ENCODE results near the gene SFT2D2. TPM values are rescaled to one million over a fixed set of nuclear protein-coding genes. Genes with fewer than 3 reads are reported as not detected.

SFT2D2 gene
- total and polyA plus RNA-seq, 2 of the 8 experiments (the other 6 are each of a cell fraction or from before 2014, with no cell fraction given), result 9.0 to 29.0 TPM

DNA sequence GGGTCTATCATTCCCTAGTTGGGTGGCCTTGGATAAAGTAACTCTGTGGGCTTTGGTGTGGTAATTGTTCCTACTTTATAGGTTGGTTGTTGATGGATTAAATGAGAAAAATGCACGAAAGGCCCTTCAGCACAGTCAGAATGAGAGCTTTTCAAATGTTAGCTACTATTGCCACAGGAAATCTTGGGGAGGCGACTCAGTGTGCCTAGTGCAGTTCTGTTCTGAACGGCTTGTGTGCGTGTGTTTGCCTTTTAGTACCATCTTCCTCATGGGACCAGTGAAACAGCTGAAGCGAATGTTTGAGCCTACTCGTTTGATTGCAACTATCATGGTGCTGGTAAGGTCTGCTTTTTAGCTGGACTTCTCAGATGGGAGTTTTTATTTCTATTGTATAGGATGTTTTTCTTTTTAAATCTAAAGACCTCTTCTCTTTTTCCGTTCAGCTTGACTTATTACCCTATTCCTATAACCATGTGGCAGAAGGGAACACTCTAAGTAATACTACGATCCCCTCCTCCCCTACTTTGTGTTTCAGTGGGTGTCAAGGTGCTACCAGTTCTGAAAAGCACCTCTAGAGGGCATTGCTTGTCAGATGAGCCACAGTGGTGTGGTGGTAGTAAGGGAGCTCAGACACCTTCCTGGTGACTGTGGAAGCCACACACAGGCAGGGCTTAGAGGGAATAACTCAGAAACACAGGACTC lies 9.2 kb downstream of the SFT2D2 start:
- 88% methylated on average over 8 of the region's 8 CpGs; no CpG with 5 or more reads in 1 of the 2 experiments for whole genome bisulfite sequencing, 2 experiments (ENCODE audit: extremely low coverage in 1 of 2, insufficient coverage in 1 of 2, insufficient read length in 1 of 2, insufficient replicate concordance in 2 of 2, low coverage in 1 of 2, low lambda C conversion rate in 2 of 2, missing lambda C conversion rate in 1 of 2)
- no peak overlapping the region for H2BK20ac ChIP-seq (ENCODE audit: low read length)
- no peak overlapping the region for H2BK5ac ChIP-seq (ENCODE audit: low read depth, low read length)
- no peak overlapping the region for H2BK12ac ChIP-seq (ENCODE audit: low read depth, low read length)
- H3K27me3 ChIP-seq (replicated peaks in 1 of 4; ENCODE audit: control insufficient read depth in 3 of 4, extremely low read depth in 1 of 4, insufficient read depth in 3 of 4, low read length in 3 of 4), result no peaks in the 10 kb centered on the region
- no peak overlapping the region for H3K4ac ChIP-seq (replicated peaks; ENCODE audit: insufficient read length, low read depth, low read length)
- H3K79me1 ChIP-seq (ENCODE audit: low read depth, low read length), result peaks cover 5% of the 10 kb centered on the region; the same call in 1 of the 2 replicates
- no peak overlapping the region for H4K5ac ChIP-seq (ENCODE audit: insufficient read length, low read depth, low read length)
- H3K23ac ChIP-seq (ENCODE audit: insufficient read length), result no peak overlapping the region
- H3K23me2 ChIP-seq (ENCODE audit: low read depth, low read length), result no peaks in the 10 kb centered on the region
- no peak overlapping the region for H3K4me3 ChIP-seq (ENCODE audit: extremely low read depth in 1 of 4, insufficient read depth in 2 of 4, low read depth in 3 of 4, low read length in 4 of 4)
- no peak overlapping the region for H2BK120ac ChIP-seq (replicated peaks; ENCODE audit: low read depth, low read length)
- H3K79me2 ChIP-seq (ENCODE audit: control insufficient read depth in 1 of 2, insufficient read depth in 2 of 2, low read length in 2 of 2), result peaks cover 0 to 3% of the 10 kb centered on the region in 2 experiments; a peak in 1 of 4 replicates
- no peak overlapping the region for H2AFZ ChIP-seq (ENCODE audit: low read length)
- H3K4me2 ChIP-seq (ENCODE audit: insufficient read depth in 1 of 2, low read depth in 2 of 2, low read length in 2 of 2), result no peak overlapping the region
- CTCF ChIA-PET (ENCODE audit: partially characterized antibody), result interaction anchor here (0.6 to 3.6 kb wide), 66 partner anchors 7 to 1107 kb away, joined by 3 to 29 read pairs (median 4); partner anchors contain the start of genes SFT2D2 and TBX19
- peaks cover 0 to 26% (median 1%) of the 10 kb centered on the region in 4 experiments; a peak in 5 of 8 replicates for H3K36me3 ChIP-seq (ENCODE audit: control insufficient read depth in 2 of 4, insufficient read depth in 4 of 4, low read length in 3 of 4)
- no peak overlapping the region for H4K8ac ChIP-seq (ENCODE audit: extremely low read depth, insufficient read depth, low read length)
- DNase-seq (ENCODE audit: low read depth in 1 of 2, low spot score in 2 of 2) (no peak), FAIRE-seq (no peak)
- peaks cover 0 to 2% of the 10 kb centered on the region in 2 experiments for H4K20me1 ChIP-seq (replicated peaks in 1 of 2; ENCODE audit: control insufficient read depth in 1 of 2, insufficient read depth in 2 of 2, low read length in 2 of 2)
- POLR2A ChIA-PET (ENCODE audit: partially characterized antibody), result interaction anchor here (1.0 to 1.3 kb wide), 3 partner anchors 9 to 299 kb away, joined by 3 to 9 read pairs (median 4); partner anchors contain the start of gene SFT2D2
- TF ChIP-seq CREB1 (IDR thresholded peaks at IDR 0.05), result 0 out of 2 replicates have a peak, but pooled peaks have one; percentile 29
- TF ChIP-seq RAD21 (IDR thresholded peaks at IDR 0.05 in 1 of 2, conservative IDR thresholded peaks at IDR 0.05 in 1 of 2; ENCODE audit: low read depth in 2 of 2, low read length in 2 of 2), result peak; percentile 69 to 83
- no peak for TF ChIP-seq BCL11A (IDR thresholded peaks at IDR 0.05; ENCODE audit: low read depth in 2 of 2, low read length in 2 of 2)
- TF ChIP-seq, protein P1, sequence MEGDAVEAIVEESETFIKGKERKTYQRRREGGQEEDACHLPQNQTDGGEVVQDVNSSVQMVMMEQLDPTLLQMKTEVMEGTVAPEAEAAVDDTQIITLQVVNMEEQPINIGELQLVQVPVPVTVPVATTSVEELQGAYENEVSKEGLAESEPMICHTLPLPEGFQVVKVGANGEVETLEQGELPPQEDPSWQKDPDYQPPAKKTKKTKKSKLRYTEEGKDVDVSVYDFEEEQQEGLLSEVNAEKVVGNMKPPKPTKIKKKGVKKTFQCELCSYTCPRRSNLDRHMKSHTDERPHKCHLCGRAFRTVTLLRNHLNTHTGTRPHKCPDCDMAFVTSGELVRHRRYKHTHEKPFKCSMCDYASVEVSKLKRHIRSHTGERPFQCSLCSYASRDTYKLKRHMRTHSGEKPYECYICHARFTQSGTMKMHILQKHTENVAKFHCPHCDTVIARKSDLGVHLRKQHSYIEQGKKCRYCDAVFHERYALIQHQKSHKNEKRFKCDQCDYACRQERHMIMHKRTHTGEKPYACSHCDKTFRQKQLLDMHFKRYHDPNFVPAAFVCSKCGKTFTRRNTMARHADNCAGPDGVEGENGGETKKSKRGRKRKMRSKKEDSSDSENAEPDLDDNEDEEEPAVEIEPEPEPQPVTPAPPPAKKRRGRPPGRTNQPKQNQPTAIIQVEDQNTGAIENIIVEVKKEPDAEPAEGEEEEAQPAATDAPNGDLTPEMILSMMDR (IDR thresholded peaks at IDR 0.05; ENCODE audit: control extremely low read depth in 1 of 3, insufficient read depth in 1 of 3, low read depth in 1 of 3, low read length in 3 of 3), result peak; percentile 49 to 89 (median 81)
- no peak overlapping the region for H3K18ac ChIP-seq (ENCODE audit: extremely low read depth, low read length)
- H3K4me1 ChIP-seq (replicated peaks in 1 of 4; ENCODE audit: control insufficient read depth in 3 of 4, insufficient read depth in 4 of 4, low read length in 3 of 4), result no peaks in the 10 kb centered on the region
- no peak overlapping the region for H2AK5ac ChIP-seq (ENCODE audit: low read depth, low read length)
- H3K27ac ChIP-seq (ENCODE audit: low read depth, low read length), result no peak overlapping the region
- H3K56ac ChIP-seq (replicated peaks; ENCODE audit: insufficient read length, low read depth, low read length), result no peak overlapping the region
- H2BK15ac ChIP-seq (ENCODE audit: low read length), result no peak overlapping the region
- no peak overlapping the region for H4K91ac ChIP-seq (replicated peaks; ENCODE audit: insufficient read length, low read length)
- H3K9ac ChIP-seq (replicated peaks in 1 of 4; ENCODE audit: extremely low read depth in 1 of 4, low read depth in 3 of 4, low read length in 3 of 4), result no peak overlapping the region
- no peak overlapping the region for H3K14ac ChIP-seq (ENCODE audit: insufficient read length)
- H3K9me3 ChIP-seq (ENCODE audit: insufficient read depth in 2 of 2, low read depth in 1 of 2, low read length in 1 of 2), result no peaks in the 10 kb centered on the region

Measured in H1 (cell line).